Measurements from ENCODE around the gene PIN4. TPM values are rescaled to one million over a fixed set of nuclear protein-coding genes. Genes with fewer than 3 reads are reported as not detected.
A peak's percentile ranks its signal among the peaks of the same experiment; 100 is the strongest.

The PIN4 gene
- total RNA-seq, 2 donors from 2014 or later: 3.9 to 11.8 TPM

GRCh38 chrX:72230290-72230689 is 48.7 kb downstream of the PIN4 start:
- no peak for DNase-seq (ENCODE audit: low spot score)
- H3K4me1 ChIP-seq: no peaks in the 10 kb centered on the region

GRCh38 chrX:72236841-72237240 is 55.3 kb downstream of the PIN4 start:
- H3K27me3 ChIP-seq: no peaks in the 10 kb centered on the region
- DNase-seq (ENCODE audit: low spot score): no peak
- TF ChIP-seq CTCF (IDR thresholded peaks at IDR 0.05): no peak
- H3K36me3 ChIP-seq: no peaks in the 10 kb centered on the region
- no peaks in the 10 kb centered on the region for H3K9me3 ChIP-seq
- no peak overlapping the region for H3K27ac ChIP-seq
- H3K4me3 ChIP-seq: no peak overlapping the region
- no peaks in the 10 kb centered on the region for H3K4me1 ChIP-seq

More at GRCh38 chrX:72230290-72230689, 48.7 kb downstream of the PIN4 start:
- no peak overlapping the region for H3K27ac ChIP-seq
- no peak overlapping the region for H3K4me3 ChIP-seq
- H3K27me3 ChIP-seq: no peaks in the 10 kb centered on the region
- peaks cover 0 to 5% of the 10 kb centered on the region in 2 donors for H3K9me3 ChIP-seq
- H3K36me3 ChIP-seq: no peaks in the 10 kb centered on the region
- no peak for TF ChIP-seq CTCF (IDR thresholded peaks at IDR 0.05)

- H3K4me3 ChIP-seq: no peak overlapping the region
- H3K4me1 ChIP-seq: no peaks in the 10 kb centered on the region
- DNase-seq (ENCODE audit: low spot score): no peak
- no peaks in the 10 kb centered on the region for H3K27me3 ChIP-seq
- H3K36me3 ChIP-seq: no peaks in the 10 kb centered on the region
- no peak for TF ChIP-seq CTCF (IDR thresholded peaks at IDR 0.05)
- H3K27ac ChIP-seq: no peak overlapping the region
- no peaks in the 10 kb centered on the region for H3K9me3 ChIP-seq
These were observed 56.6 kb downstream of the PIN4 start for GRCh38 chrX:72238183-72238582.

- H3K27ac ChIP-seq: peak within 1 kb of the TSS; percentile 27 to 51
- H3K36me3 ChIP-seq: no peaks in the 10 kb centered on the region
- no peaks in the 10 kb centered on the region for H3K27me3 ChIP-seq
- peak within 1 kb of the TSS; percentile 19 to 33 for H3K4me3 ChIP-seq
- DNase-seq (ENCODE audit: low spot score): peak; percentile 85
- no peaks in the 10 kb centered on the region for H3K4me1 ChIP-seq
- no peaks in the 10 kb centered on the region for H3K9me3 ChIP-seq
- TF ChIP-seq CTCF (IDR thresholded peaks at IDR 0.05): no peak
These were observed 57.3 kb downstream of the PIN4 start, which contains the start of gene ERCC6L for GRCh38 chrX:72238721-72239475. ERCC6L (minus strand) TSS chrX:72239027; CDS start chrX:72238911, 116 bp downstream.

- DNase-seq (ENCODE audit: low spot score): no peak
- Histone ChIP-seq H3K27ac (no peak overlapping the region), H3K36me3 (no peaks in the 10 kb centered on the region), H3K27me3 (no peaks in the 10 kb centered on the region), H3K9me3 (no peaks in the 10 kb centered on the region), H3K4me1 (no peaks in the 10 kb centered on the region), H3K4me3 (no peak overlapping the region)
- TF ChIP-seq CTCF (IDR thresholded peaks at IDR 0.05): no peak
These were observed 59.4 kb downstream of the PIN4 start for GRCh38 chrX:72240976-72241375.

GRCh38 chrX:72243472-72243871 is 61.9 kb downstream of the PIN4 start:
- no peaks in the 10 kb centered on the region for H3K36me3 ChIP-seq
- no peak overlapping the region for H3K4me3 ChIP-seq
- no peak for TF ChIP-seq CTCF (IDR thresholded peaks at IDR 0.05)
- no peak for DNase-seq (ENCODE audit: low spot score)
- no peaks in the 10 kb centered on the region for H3K9me3 ChIP-seq
- no peak overlapping the region for H3K27ac ChIP-seq
- H3K27me3 ChIP-seq: no peaks in the 10 kb centered on the region
- no peaks in the 10 kb centered on the region for H3K4me1 ChIP-seq

Data from right atrium auricular region (tissue), 2 donors.